BLaER1 (cell line): ENCODE results near the gene CORIN.
"Not testable (repeated sequence)": the region's sequence is repeated elsewhere in the genome, so short reads cannot be mapped to it uniquely, and the experiment has no call there.

Experiments
- H3K27ac ChIP-seq: shearing (Covaris generic); formaldehyde crosslinking; 2 replicates; pipeline ENCODE4 v1.8.1; 2022
- H3K27me3 ChIP-seq: shearing (Covaris generic); formaldehyde crosslinking; 2 replicates; pipeline ENCODE4 v1.8.1; 2022
- H3K36me3 ChIP-seq: shearing (Covaris generic); formaldehyde crosslinking; 2 replicates; pipeline ENCODE4 v1.8.1; 2022
- H3K4me1 ChIP-seq: shearing (Covaris generic); formaldehyde crosslinking; 2 replicates; pipeline ENCODE4 v1.8.1; 2022
- H3K4me2 ChIP-seq: shearing (Covaris generic); formaldehyde crosslinking; 2 replicates; pipeline ENCODE4 v1.8.1; 2022
- H3K4me3 ChIP-seq: shearing (Covaris generic); formaldehyde crosslinking; 2 replicates; pipeline ENCODE4 v1.8.1; 2022
- H3K9ac ChIP-seq: shearing (Covaris generic); formaldehyde crosslinking; 2 replicates; pipeline ENCODE4 v1.8.1; 2022
- H3K9me3 ChIP-seq: shearing (Covaris generic); formaldehyde crosslinking; 2 replicates; pipeline ENCODE4 v1.8.1; 2022
- H4K20me1 ChIP-seq: shearing (Covaris generic); formaldehyde crosslinking; 2 replicates; pipeline ENCODE4 v1.8.1; 2022
- Cebpa-rat ChIP-seq: shearing (Covaris generic); IDR thresholded peaks from 2 replicates; pipeline ENCODE4 v1.8.1; 2022

The CORIN gene

DNA sequence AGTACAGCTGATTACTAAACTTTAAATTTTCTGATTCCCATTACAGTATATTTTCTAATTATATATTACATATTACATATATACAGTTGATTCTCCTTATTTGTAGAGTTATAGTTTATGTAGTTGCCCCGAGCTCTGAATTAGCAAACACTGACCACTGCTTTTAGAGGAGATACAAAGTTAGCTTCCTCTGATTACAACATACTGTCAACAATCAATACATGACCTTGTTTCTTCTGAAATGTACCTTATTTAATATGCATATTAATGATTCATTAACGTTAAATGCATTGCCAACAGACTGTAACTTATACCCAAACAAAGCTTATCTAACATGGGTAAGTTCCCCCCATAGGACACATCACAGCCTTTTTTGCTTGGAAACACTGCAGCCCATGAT, 271.3 kb downstream of the CORIN start:
- Histone ChIP-seq H3K4me1 (peaks cover 5% of the 10 kb centered on the region; the same call in 1 of the 2 replicates), H3K9ac (no peak overlapping the region), H3K4me3 (no peak overlapping the region), H3K27me3 (no peaks in the 10 kb centered on the region), H3K27ac (no peak overlapping the region), H3K36me3 (no peaks in the 10 kb centered on the region), H3K4me2 (no peak overlapping the region), H3K9me3 (no peaks in the 10 kb centered on the region), H4K20me1 (no peaks in the 10 kb centered on the region)
- TF ChIP-seq Cebpa-rat = no peak

DNA sequence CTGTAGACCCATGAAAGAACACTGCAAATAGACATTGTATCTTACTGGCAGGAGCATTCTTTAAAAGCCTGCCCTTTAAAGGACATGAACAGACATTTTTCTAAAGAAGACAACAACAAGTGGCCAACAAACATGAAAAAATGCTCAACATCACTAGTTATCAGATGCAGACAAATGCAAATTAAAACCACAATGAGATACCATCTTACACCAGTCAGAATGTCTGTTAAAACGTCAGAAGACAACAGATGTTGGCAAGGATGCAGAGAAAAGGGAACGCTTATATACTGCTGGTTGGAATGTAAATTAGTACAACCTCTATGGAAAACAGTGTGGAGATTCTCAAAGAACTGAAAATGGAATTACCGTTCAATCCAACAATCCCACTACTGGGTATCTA, 275.6 kb downstream of the CORIN start:
- Histone ChIP-seq H3K4me3 (no peak overlapping the region), H3K9me3 (no peaks in the 10 kb centered on the region), H3K9ac (no peak overlapping the region), H3K27me3 (no peaks in the 10 kb centered on the region), H4K20me1 (no peaks in the 10 kb centered on the region), H3K4me1 (peaks cover 5% of the 10 kb centered on the region; the same call in 1 of the 2 replicates), H3K36me3 (no peaks in the 10 kb centered on the region), H3K4me2 (no peak overlapping the region), H3K27ac (no peak overlapping the region)
- no peak for TF ChIP-seq Cebpa-rat

DNA sequence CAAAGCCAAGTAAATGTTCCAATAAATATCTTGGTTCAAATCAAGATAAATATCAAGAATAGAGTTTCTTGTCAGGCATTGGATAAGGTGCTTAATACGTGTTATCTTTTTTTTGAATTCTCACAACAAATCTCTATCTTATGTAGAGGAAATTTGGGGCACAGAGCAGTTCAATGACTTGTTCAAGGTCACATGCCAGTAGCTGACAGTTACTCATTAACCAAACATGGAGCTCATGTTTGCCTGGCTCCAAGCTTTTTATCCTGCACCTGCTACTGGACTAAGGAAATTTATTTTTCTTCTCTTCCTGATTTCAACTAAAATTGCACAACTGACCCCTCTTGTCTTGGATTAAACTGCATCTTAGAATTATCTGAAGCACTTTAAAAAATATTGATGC, 276.5 kb downstream of the CORIN start:
- no peak overlapping the region for H3K9ac ChIP-seq
- H4K20me1 ChIP-seq = no peaks in the 10 kb centered on the region
- H3K9me3 ChIP-seq = no peaks in the 10 kb centered on the region
- no peaks in the 10 kb centered on the region for H3K36me3 ChIP-seq
- H3K27me3 ChIP-seq = no peaks in the 10 kb centered on the region
- no peak overlapping the region for H3K4me3 ChIP-seq
- no peak overlapping the region for H3K27ac ChIP-seq
- no peak overlapping the region for H3K4me2 ChIP-seq
- TF ChIP-seq Cebpa-rat = no peak
- H3K4me1 ChIP-seq = peaks cover 5% of the 10 kb centered on the region; the same call in 1 of the 2 replicates

DNA sequence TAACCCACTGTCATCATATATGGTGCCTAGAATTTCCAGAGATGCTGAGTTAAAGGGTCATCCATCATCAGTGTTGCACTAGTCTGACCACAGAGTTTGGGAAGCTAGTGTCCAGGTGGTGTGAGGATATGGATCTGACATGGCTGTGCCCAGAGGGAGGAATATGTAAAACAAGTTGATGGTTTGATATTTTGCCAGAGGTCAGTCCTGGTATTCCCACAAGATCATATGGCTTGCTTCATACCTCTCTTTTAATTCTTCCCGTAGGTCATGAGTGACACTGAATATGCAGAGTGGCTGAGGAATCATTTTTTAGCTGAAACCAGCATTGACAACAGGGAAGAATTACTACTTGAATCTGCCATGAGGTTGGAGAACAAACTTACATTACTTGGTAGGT, 277.2 kb downstream of the CORIN start:
- Histone ChIP-seq H4K20me1 (no peaks in the 10 kb centered on the region), H3K27ac (no peak overlapping the region), H3K4me3 (no peak overlapping the region), H3K27me3 (no peaks in the 10 kb centered on the region), H3K4me2 (no peak overlapping the region), H3K9me3 (no peaks in the 10 kb centered on the region), H3K4me1 (peaks cover 5% of the 10 kb centered on the region; the same call in 1 of the 2 replicates), H3K36me3 (no peaks in the 10 kb centered on the region), H3K9ac (no peak overlapping the region)
- no peak for TF ChIP-seq Cebpa-rat

DNA sequence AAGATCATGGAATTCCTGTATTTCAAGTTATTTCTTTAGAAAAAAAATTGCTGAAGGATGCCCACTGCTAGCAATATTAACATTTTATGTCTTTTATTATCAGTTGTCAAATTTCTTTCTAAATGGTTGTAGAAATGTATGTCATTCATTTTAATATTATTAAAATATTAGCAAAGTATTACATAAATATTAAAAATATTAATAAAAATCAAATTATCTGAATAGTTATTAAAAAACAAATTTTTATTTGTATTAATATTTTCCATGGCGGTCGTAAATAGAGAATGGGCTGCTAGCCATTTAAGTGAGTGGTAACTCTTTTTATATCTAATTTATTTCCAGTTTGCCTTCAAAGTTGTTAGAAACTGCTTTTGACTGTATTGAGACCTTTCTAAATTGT, 280.6 kb downstream of the CORIN start:
- Histone ChIP-seq H3K9me3 (no peaks in the 10 kb centered on the region), H3K4me1 (no peaks in the 10 kb centered on the region), H3K4me3 (no peak overlapping the region), H3K4me2 (no peak overlapping the region), H3K27ac (no peak overlapping the region), H4K20me1 (no peaks in the 10 kb centered on the region), H3K36me3 (no peaks in the 10 kb centered on the region), H3K9ac (no peak overlapping the region), H3K27me3 (no peaks in the 10 kb centered on the region)
- TF ChIP-seq Cebpa-rat = no peak

DNA sequence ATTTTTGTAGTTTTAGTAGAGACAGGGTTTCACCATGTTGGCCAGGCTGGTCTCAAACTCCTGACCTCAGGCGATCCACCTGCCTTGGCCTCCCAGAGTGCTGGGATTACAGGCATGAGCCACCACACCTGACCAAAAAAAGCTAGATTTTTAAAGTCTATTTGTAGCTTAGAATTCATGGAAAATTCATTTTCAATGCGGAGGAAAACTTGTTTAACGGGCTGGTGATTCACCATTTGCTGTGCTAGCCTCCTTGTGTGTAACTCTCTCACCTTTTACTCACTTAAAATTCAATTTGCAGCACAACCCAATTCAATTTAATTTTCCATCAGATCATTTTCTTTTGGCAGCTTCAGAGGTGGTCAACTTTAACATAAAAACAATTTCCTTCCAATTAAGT, 281.9 kb downstream of the CORIN start:
- not testable (repeated sequence) for H3K9ac ChIP-seq, H3K4me1 ChIP-seq, H3K4me2 ChIP-seq, H3K4me3 ChIP-seq, H3K36me3 ChIP-seq, H3K27me3 ChIP-seq, H3K27ac ChIP-seq, H3K9me3 ChIP-seq, H4K20me1 ChIP-seq

DNA sequence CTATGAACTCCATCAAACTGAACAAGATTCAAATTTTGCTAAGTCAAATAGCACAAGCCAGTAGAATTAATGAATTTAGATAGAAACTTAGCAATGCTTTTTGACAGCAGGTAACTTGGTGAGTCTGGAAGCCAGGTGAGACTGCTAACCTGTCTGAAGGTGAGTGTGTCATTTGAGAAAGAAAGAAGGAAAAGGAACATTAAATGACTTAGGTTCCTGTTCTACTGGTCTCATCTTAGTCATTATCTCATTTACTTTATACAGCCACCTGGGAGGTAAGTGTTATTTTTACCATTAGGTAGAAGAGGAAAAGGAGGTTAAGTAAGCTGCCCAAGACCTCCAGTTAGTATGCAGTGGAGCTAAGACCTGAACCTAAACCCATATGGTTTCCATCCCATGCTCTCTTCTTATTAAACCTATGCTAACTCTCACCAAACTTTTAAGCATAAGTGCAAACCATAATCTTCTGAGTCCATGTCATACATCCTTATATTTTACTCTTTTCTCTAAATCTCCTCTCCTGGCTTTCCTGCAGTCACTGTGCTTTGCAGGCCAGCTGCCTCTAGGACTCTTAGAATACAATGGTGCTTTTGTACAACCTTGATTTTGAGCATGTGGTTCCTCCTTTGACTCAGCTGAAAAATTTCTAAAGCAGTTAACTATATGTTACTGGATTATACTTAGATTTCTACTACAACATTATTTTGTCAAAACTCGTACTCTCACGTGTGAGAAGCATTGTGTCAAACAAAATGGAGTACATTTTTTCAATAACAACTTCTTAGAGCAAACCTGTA, 284.3 kb downstream of the CORIN start:
- Histone ChIP-seq H4K20me1 (no peaks in the 10 kb centered on the region), H3K9ac (no peak overlapping the region), H3K4me3 (no peak overlapping the region), H3K27me3 (no peaks in the 10 kb centered on the region), H3K9me3 (no peaks in the 10 kb centered on the region), H3K27ac (no peak overlapping the region), H3K36me3 (no peaks in the 10 kb centered on the region; the same call in 1 of the 2 replicates), H3K4me2 (no peak overlapping the region), H3K4me1 (no peaks in the 10 kb centered on the region)
- no peak for TF ChIP-seq Cebpa-rat

DNA sequence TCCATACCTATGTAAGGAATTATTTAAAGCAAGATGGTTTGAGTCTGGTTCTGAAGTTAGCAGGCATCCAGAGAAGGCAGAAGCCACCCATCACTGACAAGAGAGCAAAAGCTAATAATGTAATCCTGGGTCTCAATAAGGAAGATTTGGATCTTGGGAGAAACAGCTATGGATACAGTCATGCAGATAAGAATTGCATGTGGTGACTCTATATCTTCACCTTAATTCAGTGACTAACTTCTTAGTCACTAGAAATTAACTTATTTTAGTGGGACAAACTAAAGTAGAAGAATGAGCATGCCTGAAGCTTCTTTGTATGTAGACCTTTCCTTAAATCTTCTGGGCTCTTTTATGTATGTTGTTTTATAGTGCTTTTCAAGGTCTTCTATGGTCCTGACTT, 286.2 kb downstream of the CORIN start:
- no peaks in the 10 kb centered on the region for H3K9me3 ChIP-seq
- H3K36me3 ChIP-seq = no peaks in the 10 kb centered on the region; the same call in 1 of the 2 replicates
- H3K4me3 ChIP-seq = no peak overlapping the region
- H3K4me2 ChIP-seq = no peak overlapping the region
- no peaks in the 10 kb centered on the region for H4K20me1 ChIP-seq
- no peak overlapping the region for H3K9ac ChIP-seq
- H3K27ac ChIP-seq = no peak overlapping the region
- H3K4me1 ChIP-seq = no peaks in the 10 kb centered on the region
- TF ChIP-seq Cebpa-rat = no peak
- no peaks in the 10 kb centered on the region for H3K27me3 ChIP-seq

DNA sequence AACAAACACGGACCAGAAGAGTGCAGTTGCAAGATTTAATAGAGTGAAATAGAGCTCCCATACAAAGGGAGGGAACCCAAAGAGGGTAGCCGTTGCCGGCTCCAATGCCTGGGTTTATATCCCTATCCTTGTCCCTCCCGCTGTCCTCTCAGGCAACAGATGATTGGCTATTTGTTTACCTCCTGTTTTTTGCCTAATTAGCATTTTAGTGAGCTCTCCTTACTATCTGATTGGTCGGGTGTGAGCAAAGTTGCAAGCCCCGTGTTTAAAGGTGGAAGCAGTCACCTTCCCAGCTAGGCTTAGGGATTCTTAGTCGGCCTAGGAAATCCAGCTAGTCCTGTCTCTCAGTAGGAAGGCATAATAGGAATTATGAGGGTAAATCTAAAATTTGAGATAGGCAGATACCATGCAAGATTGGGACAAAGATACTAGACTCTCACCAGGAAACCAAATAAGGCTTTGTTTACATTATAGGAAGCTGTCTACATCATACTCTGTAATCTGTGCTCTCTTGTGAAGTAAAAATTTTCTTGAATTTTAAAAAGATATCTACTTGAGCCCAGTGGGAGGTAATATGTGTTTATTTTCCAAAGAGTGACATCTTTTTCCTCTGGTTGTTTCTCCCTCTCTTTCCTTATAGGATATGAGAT, 286.8 kb downstream of the CORIN start:
- no peaks in the 10 kb centered on the region for H3K27me3 ChIP-seq

DNA sequence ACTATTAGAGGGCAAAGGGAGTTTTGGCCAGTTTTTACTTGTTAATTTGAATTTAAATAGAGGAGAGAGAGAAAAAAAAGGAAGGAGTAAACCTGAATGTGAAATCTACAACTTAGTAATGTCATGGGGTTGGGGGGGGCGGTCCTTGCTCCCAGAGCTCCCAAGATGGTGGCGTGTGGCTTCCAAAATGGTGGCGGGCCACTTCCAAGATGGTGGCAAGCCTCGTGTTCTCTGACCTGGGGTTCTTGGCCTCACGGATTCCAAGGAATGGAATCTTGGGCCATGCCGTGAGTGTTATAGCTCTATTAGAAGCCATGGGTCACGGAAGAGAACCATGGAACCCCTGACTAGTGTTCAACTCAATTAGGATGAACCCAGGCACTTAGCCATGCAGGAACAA, 287.5 kb downstream of the CORIN start:
- H3K4me2 ChIP-seq, H3K36me3 ChIP-seq, H3K9me3 ChIP-seq, H3K4me3 ChIP-seq, H3K4me1 ChIP-seq, H4K20me1 ChIP-seq, H3K9ac ChIP-seq, H3K27ac ChIP-seq, H3K27me3 ChIP-seq: not testable (repeated sequence)

More for the DNA sequence above, 286.8 kb downstream of the CORIN start:
- H3K27ac ChIP-seq = no peak overlapping the region
- H4K20me1 ChIP-seq = no peaks in the 10 kb centered on the region
- H3K4me1 ChIP-seq = no peaks in the 10 kb centered on the region
- no peak overlapping the region for H3K9ac ChIP-seq
- TF ChIP-seq Cebpa-rat = no peak
- H3K9me3 ChIP-seq = no peaks in the 10 kb centered on the region
- H3K36me3 ChIP-seq = no peaks in the 10 kb centered on the region; the same call in 1 of the 2 replicates
- H3K4me2 ChIP-seq = no peak overlapping the region
- no peak overlapping the region for H3K4me3 ChIP-seq
